NCI-H2107 treated with DMSO at 0.1 percent for 48 hours (cell line): ENCODE results near the gene ADAMTSL2.
A peak's percentile ranks its signal among the peaks of the same experiment; 100 is the strongest.

Experiments
- DNase-seq: peaks from one replicate; lab custom pipeline; 2025; ENCODE audit not compliant: unreplicated experiment; lab: John Stamatoyannopoulos, UW

ADAMTSL2 gene

DNA sequence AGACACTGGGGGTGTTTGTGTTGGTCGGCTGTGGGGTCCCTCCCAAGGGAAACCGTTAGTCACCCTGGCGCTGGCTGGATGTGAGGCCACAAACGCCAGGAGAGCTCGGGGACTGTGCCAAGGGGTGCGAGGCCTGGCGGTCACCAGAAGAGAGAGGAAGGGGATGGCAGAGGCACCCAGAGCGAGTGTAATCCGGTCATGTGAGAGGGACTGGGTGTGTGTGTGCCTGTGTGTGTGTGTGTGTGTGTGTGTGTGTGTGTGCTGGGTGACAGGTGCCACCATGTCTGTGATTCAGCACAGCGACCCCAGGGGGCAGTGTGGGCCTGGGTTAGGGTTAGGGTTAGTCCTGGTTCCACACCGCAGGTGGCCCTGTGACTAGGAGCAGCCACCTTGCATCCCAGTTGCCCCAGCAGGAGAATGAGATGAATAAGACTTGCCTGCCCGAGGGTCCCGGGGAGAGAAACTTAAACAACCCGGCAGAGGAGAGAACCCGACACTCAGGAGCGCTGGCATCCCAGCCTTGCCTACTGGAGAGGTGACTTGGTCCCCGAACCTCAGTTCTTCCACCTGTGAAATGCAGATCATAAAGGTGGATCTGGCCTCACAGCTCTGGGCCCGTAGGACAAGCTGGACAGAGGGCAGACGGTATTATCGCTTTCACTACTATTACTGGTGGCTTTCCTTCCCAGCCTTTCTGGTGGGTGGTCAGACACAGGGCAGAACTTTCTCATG lies 1.4 kb upstream of the ADAMTSL2 start:
- peak; percentile 33 for DNase-seq

DNA sequence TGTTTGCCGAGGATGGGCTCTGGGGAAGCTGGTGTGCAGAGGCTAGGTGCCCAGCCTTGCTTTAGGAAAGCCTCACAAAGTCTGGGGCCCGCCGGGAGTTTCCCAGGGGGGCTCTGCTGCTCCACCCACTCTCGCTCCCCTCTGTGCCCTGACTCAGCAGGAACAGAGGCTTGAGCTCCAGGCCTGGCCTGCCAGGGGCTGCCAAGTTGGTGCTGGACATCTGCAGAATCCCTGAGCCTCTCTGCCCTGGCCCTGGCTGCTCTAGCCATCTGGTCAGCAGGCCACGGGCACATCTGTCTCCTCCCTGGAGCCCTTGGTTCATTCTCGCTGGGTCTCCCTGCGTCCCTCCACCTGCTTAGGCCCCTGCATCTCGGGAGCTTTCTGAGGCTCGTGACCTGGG lies 647 bp upstream of the ADAMTSL2 start:
- no peak for DNase-seq

GRCh38 chr9:133535306-133535877 lies 888 bp downstream of the ADAMTSL2 start:
- DNase-seq: no peak

- no peak for DNase-seq
These were observed 1.6 kb downstream of the ADAMTSL2 start for GRCh38 chr9:133536080-133536479.

DNA sequence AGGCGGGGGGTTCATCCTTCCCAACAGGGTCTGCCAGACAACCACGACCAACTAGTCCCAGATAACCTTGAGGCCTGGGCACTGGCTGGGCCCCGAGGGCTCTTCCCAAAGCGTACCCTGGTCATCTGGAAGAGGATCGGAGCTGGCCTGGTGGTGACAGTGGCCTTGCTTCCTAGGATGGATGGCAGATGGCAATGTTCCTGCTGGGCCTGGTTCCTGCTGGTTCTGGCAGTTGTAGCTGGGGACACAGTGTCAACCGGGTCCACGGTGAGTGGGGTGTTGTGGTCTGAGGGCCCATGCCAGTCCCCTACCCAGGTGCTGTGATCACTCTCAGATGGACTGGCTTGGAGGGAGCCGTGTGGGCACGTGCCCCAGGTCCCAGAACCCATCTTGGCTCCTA lies 2.0 kb downstream of the ADAMTSL2 start:
- no peak for DNase-seq

GRCh38 chr9:133537257-133537656 lies 2.8 kb downstream of the ADAMTSL2 start:
- DNase-seq: no peak

DNA sequence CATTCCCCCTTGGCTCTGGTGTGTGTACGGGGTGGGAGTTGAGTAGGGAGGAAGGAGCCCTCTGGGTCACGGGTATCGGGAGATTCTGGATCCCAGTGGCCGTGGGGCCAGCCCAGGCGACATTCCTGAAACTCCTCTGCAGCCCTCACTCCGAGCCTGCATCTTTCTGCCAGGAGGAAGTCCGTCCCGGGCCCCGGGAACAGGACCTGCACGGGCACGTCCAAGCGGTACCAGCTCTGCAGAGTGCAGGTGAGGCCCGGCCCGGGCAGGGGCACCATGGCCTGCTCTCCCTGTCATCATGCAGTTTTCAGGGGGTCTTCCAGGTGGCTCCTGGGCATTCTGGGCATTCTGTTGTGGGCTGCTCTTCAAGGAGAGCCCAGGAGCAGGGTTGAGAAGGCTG lies 3.7 kb downstream of the ADAMTSL2 start:
- DNase-seq: no peak

DNA sequence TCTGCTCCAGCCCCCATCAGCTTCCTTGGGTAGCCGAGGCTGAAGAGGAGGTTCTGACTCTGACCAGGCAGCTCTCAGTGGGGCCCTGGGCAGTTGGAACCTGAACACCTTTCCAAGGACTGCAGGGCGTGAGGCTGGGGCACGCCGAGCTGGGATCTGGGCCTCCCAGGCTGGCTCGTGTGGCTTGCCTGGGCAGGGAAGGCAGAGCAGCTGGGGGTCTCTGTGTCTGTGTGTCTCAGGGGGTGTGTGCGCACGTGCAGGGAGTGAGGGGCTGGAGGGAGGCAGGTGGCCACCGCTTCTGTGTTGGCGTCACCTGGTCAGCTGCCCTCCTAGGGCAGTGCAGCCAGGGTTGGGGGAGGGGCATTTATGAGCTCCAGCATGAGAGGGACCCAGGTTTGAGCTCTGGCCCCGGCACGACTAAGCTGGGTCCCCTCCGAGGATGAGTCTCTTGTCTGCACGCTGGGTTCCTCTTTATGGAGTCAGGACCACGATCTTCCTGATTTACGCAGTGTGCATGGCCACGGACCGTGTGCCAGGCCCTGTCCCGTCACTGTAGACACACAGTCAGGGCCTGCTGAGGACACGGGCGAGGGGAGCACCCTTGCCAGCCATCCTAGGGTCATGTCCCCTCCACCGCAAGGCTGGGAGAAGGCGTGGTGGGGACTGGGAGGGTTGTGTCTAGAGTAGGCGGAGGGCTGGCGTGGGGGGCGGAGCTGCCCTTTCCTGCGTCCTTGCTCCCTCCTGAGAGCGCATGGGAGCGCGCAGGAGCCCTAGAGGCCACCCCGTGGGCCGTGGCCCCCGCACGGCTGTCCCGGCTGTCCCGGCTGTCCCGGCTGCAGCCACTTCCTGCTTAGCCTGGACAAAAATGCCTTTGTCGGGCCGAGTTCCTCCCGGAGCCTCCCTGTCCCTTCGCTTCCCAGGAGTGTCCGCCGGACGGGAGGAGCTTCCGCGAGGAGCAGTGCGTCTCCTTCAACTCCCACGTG lies 4.6 kb downstream of the ADAMTSL2 start:
- DNase-seq: no peak

DNA sequence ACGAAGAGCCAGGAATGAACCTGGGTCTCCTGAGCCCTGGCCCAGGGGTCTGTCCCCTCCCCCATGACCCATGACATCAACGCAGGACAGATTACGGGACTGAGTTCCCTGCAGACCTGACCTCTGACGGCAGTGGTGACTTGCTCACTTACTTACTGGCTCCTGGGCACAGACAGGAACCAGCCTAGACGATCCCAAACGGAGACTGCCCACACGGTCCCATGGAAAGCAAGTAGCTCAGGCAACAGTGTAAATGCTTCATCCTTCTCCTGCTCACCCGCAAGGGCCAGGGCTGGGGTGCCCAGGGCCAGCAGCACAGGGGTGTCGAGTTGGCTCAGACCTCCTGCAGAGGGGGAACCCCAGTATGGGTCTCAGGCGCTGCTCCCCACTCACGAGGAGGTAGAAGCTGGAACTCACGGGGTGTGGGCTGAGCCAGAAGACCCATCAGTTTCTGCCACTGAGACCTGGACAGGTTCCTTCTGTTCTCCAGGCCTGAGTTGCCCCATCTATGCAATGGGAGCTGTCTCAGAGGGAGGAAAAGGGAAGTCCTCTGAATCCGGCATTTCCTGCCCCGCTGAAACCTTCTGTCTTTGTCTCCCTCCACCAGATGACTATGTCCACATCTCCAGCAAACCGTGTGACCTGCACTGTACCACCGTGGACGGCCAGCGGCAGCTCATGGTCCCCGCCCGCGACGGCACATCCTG lies 5.6 kb downstream of the ADAMTSL2 start:
- DNase-seq: no peak

GRCh38 chr9:133540698-133541025 lies 6.2 kb downstream of the ADAMTSL2 start:
- DNase-seq: no peak

DNA sequence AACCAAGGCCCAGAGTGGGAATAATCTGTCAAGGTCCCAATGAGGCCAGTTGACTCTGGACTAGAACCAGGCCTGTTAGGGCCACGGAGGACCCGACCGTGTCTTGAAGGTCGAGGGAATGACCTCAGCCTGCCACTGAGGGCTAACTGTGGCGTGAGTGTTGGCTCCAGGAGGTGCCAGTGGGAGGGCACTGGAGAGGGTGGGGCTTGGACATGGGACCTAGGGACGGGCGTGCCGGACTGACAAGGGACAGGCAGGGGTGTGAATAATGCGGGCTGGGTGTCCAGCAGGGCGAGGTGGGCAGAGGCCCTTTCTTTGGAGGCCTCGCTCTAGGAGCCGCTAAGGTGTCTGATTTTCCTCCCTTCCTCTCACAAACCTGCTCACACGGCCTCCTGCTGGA lies 7.5 kb downstream of the ADAMTSL2 start:
- DNase-seq: no peak

- no peak for DNase-seq
These were observed 9.4 kb downstream of the ADAMTSL2 start for GRCh38 chr9:133543772-133544467.

- DNase-seq: no peak
These were observed 11.2 kb downstream of the ADAMTSL2 start for GRCh38 chr9:133545494-133546286.

GRCh38 chr9:133546287-133546680 lies 11.8 kb downstream of the ADAMTSL2 start:
- no peak for DNase-seq

GRCh38 chr9:133547116-133547515 lies 12.6 kb downstream of the ADAMTSL2 start:
- DNase-seq: no peak

DNA sequence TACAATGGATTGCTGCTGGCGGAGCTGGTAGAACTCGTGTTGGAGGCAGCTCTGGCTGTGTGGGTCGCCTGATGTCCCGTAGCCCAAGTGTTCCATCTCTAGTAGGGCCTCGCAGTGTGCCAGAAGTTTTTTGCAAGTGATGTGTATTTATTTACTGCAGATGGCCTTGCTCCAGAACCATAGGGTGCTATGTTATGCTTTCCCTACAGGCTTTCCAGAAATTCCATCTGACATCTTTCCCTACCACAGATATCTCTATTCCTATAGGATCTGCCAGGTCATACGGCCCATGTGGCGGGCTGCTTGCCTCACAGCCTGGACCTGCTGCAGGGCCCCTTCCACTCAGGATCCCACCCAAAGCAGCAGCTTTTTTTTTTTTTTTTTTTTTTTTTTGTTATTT lies 16.9 kb downstream of the ADAMTSL2 start:
- no peak for DNase-seq

DNA sequence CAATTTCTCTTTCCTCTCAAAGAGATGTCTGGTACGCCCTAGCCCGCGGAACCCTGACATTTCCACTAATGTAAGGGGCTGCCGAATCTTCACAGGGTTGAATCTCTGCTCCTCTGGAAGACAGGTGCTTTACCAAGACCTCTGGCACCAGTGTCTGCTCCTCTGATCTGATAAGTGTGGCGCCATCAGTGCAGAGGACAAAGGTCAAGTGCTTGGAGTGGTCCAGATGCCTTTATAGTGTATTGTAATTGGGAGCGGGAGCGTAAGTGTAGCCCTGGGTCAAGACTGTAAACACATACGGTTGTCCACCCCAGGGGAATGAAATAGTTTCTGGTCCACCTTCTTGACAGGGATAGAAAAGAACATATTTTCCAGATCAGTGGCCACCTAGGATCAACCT lies 17.7 kb downstream of the ADAMTSL2 start:
- DNase-seq: no peak

DNA sequence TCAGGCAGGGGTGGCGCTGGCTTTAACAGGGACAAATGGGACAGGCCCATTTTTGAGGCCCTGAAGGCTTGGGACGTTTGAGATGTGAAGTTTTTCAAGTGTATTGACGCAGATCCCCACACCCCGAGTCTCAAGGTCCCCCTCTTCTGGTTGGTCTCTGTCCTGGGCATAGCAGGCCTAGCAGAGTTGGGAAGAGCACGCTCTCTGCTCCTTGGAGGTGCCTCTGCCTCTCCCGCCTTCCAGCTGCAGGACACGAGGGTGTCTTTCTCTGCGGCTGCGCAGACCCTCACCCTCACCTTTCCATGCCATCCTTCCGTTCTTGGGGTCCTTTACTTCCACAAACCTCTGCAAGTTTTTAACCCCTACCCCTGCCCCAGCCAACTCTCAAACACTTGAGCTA lies 18.6 kb downstream of the ADAMTSL2 start:
- DNase-seq: no peak

DNA sequence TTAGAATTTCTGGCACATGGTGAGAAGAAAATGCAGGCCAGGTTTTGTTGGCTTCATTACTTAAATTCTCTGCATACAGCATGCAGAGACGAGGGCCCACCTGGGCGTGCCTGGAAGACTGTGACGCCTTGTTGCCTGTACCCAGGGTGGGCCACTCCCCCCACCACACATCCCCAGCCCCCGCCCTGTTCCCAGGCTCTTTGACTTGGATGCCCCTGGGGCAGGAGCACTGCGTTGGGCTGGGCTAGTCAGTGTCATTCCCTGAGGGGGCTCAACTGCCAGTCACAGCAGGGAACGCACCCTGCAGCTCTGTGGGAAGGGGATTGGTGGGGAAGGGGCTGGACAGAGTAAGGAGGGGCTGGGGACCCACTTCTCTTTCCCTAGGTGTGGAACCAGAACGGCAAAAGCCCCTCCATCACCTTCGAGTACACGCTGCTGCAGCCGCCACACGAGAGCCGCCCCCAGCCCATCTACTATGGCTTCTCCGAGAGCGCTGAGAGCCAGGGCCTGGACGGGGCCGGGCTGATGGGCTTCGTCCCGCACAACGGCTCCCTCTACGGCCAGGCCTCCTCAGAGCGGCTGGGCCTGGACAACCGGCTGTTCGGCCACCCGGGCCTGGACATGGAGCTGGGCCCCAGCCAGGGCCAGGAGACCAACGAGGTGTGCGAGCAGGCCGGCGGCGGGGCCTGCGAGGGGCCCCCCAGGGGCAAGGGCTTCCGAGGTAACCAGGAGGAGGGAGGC lies 19.6 kb downstream of the ADAMTSL2 start:
- DNase-seq: no peak
